ENCODE data around the gene ZNF419.
"Not testable (repeated sequence)": the region's sequence is repeated elsewhere in the genome, so short reads cannot be mapped to it uniquely, and the experiment has no call there.

The ZNF419 gene

DNA sequence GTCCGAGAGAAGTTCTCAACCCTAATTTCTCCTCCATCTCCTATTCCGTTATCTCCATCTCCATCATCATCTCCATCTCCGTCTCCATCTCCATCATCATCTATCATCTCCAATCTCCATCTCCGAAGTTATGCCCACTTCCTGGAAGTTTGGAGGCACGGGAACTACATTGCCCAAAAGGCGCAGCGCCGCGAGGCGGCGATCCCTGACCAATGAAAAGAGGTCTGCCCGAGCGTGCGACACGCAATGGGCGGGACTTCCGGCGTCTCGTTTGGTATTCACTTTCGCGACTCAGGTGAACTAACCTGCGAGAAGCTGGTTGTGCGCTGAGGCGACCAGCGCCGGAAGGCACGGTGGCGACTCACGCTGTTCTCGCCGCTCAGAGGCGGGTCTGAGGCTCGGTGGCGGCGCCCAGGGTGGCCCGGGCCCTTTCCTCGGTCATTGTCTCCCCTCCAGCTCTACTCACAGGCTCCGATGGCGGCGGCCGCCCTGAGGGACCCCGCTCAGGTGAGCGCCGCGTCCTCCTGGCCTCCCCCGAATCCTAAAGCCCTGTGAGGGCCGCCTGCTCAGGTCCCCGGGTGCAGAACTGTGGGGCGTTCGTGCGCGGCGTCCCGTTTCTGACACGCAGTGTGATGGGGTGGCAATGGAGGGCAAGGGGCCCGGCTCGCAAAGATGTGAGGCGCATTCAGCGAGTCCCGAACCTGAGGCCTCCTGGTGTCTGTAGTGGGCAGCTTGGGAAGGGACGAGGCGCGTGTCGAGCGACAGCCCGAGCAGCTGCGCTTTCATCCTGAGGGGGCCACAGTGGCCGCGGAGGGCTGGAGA lies at the start of gene ZNF419:
TSS of gene ZNF419 (plus strand) at position 274 of the 822 bp plus-strand sequence. CDS start at position 475, 201 bp downstream.
- peak; percentile 91 for DNase-seq (ENCODE audit: low spot score)

DNA sequence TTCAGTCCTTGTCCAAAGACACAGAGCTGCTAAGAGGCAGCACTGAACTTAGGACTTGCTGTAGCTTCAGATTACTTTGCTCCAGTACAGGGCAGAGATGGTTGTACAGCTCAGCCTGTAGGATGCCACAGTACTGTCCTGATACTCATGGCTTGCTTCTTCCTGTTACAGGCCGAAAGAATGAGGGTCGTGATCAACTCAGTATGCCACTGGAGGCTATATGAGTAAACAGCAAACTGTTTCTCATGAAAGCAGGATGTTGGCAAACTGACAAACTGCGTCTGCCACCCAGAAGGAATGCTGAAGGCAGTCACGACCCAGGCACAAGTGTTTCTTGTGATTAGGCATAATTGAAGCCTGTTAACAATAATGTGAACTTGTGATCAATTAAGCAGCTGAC lies 49.6 kb upstream of the ZNF419 start:
- DNase-seq (ENCODE audit: low spot score): no peak

DNA sequence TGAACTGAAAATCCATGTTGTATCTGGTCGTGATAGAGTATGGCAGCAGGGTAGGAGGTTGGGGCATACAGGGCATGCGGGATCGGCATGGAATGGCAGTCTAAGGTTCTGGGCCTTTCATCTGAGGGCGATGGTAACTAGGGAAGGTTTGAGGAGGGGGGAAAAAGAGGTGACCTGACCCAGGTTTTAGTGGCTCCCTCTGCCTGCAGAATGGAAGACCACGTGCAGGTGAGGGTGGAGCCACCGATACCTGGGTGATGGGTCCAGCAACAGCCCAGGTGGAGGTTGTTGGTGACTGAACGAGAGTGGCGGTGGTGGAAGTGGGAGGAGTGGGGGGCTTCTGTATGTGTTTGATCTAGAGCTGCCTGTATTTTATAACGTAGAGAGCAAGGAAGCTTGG lies 48.6 kb upstream of the ZNF419 start:
- no peak for DNase-seq (ENCODE audit: low spot score)

DNA sequence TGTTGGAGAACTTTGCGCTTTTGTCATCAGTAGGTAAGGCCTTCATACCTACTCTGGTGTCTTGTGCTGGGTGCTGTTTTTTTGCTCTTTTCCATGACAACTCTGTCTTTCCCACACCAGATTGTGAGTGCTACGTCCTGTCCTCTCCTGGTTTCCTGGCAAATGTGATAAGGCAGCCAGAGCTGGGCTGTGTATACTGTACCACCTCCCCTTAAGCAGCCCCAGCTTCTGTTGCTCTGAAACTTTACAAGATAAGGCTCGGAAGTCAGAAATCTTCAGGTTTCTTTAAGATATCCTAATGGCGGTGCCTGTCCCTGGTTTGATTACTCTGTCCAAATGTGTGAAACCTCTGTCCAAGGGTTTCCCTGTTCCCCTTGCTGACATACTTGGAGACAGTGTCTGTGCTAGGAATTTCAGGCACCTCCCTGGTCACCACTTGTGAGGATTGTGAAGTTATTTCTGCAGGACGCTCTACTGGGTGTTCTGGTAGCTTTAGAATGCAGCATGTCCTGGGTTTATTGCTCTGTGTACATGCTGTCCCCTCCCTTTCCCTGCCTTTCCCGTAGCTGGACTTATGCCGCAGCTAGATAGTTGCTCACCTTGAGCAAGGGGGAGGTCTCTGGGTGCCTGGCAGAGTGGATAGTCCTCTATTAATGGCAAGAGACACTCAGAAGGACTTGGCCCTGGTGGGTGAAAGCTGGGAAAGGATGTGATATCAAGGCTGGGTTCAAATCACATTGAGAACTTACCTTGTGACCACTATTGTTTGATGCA lies 45.4 kb upstream of the ZNF419 start:
- DNase-seq (ENCODE audit: low spot score): no peak

DNA sequence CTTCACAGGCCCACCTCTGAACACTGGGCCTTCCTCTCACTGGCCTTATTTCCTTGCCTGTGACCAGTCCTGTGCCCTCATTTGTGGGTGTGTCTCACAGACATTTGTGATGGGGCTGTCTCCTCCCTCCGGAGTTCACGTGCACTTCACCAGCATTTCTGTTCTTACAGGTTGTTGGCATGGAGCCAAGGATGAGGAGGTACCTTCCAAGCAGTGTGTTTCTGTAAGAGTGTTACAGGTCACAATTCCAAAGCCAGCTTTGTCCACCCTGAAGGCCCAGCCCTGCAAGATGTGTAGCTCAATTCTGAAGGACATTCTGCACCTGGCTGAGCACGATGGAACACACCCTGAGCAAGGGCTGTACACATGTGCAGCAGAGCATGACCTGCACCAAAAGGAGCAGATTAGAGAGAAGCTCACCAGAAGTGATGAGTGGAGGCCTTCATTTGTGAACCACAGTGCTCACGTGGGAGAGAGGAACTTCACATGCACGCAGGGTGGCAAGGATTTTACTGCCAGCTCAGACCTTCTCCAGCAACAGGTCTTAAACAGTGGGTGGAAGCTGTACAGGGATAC lies 44.3 kb upstream of the ZNF419 start:
- no peak for DNase-seq (ENCODE audit: low spot score)

DNA sequence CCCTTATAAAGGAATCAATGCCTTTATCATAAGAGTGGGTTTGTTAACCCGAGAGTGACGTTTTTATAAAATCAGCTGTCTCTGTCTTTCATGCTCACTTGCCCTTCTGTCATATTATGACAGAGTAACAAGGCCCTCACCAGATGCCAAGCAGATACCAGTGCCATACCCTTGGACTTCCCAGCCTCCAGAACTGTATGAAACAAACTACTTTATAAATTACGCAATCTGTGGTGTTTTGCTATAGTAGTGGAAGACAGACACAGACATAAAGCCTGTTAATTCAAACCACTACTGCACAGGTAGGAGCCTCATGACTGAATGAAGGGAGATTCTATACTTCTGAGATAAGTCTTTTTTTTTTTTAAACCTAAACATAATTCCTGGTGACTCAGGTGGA lies 35.2 kb upstream of the ZNF419 start:
- no peak for DNase-seq (ENCODE audit: low spot score)

DNA sequence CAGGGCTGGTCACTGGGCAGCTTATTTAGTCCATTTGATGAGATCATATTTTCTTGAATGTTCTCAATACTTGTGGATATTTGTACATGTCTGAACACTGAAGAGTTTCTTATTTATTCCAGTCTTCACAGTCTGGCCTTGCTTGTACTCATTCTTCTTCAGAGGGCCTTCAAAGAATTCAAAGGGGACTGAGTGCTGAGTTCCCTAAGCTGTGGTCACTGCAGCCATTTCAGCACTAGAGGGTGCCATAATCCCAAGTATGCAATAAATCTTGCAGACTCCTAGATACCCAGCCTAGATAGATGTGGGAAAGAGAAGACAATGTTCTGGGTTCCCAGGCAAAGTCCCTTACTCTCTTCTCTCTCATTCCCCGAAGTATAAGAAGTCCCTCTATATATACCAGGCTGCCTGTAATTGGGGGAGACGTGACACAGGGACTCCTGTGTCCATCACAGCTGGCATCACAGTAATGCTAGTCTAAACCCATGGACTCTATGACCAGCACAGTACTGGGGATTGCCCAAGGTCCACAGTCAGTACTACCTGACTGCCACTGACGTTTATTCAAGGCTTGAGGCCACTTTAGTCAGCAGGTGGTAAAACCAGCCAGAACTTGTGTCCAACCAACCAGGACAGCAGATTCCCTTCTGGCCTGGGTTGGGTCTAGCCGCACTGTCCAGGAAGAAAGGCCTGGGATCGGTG lies 21.7 kb upstream of the ZNF419 start:
- DNase-seq (ENCODE audit: low spot score): no peak

DNA sequence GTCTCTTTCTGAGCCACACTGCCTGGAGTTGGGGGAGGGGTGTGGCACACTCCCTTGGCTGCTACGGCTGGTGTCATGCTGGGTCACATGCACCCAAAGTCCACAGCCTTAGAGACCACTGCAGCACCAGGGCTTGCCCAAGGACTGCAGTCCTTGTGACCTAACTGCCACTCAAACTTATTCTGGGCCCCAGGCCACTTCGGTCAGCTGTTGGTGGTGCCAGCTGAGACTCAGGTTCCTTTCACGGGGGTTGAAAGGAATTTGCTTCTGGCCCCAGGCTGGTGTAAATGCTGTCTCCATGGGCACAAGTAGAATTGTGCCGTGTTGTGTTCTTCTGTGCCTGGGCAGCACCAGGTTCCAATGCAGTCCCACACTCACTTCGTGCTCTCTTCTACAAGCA lies 21.1 kb upstream of the ZNF419 start:
- no peak for DNase-seq (ENCODE audit: low spot score)

DNA sequence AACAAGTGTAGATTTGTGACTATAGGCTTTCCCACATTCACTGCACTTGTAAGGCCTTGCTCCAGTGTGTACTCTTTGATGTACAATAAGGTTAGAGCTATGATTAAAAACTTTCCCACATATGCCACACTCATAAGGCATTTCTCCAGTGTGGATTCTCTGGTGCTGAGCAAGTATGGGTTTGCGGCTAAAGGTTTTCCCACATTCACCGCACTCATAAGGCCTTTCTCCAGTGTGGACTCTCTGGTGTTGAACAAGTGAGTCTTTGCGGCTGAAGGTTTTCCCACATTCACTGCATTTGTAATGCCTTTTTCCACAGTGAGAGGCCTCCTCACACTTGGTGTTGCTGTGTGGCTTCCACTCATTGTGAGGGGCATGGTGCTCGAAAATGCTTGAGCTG lies 13.9 kb upstream of the ZNF419 start:
- no peak for DNase-seq (ENCODE audit: low spot score)

DNA sequence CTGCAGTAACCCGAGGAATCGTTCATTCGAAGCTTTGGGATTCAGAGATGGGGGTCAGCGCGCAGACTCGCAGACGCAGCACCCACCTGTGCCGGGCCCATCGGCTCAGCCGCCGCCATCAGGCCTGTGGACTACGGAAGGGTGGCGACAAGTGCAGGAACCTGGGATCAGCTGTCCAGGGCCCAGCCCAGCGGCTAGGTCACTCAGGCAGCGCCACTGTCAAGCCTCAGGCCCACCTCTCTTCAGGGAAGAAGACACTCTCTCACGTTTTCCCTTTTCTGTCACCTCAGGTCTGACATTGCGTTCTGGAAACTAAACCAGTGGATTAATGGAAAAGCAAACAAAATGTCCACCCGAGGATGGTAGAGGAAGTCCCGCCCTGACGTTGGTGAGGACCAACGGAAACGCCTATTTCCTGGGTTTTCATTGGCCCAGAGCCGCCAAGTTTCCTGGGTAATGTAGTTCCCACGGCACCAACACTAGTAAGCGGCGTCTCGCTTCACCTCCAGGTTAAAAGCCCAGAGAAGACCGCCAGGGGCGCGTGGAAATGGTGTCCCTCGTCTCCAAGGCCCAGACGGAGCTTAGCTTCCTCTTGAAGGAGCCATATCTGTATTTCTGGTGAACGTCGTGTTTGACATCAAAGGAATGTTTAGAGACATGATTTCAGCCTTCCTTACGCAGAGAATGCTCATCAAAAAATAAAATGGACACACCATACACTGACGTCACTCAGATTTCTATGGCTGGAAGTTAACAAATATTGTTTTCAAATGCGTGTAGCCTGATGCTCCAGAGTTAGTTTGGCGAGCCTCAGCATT lies 10.2 kb upstream of the ZNF419 start, which contains the start of gene ZNF772:
TSS of gene ZNF772 (minus strand) at position 376 of the 818 bp plus-strand sequence. CDS start at position 119, 257 bp downstream.
- peak; percentile 91 for DNase-seq (ENCODE audit: low spot score)

DNA sequence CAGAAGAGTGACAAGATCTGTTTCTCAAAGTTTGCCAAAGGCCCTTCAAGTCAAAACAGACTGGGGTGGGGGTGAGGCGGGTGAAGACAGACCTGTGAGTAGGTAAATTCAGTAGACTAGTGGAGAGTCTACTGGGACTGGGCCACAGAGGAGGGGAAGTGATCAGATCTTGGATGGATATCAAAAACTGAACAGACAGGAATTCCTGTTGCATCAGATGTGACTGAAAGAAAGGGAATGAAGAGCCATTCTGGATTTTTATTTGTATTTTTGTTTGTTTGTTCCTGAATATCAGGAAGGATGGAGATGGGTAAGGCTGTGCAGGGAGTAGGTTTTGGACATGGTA lies 722 bp downstream of the ZNF419 start:
- not testable (repeated sequence) for DNase-seq (ENCODE audit: low spot score)

DNA sequence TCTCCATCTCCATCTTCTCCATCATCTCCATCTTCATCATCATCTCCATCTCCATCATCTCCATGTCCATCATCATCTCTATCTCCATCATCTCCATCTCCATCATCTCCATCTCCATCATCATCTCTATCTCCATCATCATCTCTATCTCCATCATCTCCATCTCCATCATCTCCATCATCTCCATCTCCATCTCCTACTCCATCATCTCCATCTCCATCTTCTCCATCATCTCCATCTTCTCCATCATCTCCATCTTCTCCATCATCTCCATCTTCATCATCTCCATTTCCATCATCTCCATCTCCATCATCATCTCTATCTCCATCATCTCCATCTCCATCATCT lies 11.8 kb downstream of the ZNF419 start:
- DNase-seq (ENCODE audit: low spot score): not testable (repeated sequence)

DNA sequence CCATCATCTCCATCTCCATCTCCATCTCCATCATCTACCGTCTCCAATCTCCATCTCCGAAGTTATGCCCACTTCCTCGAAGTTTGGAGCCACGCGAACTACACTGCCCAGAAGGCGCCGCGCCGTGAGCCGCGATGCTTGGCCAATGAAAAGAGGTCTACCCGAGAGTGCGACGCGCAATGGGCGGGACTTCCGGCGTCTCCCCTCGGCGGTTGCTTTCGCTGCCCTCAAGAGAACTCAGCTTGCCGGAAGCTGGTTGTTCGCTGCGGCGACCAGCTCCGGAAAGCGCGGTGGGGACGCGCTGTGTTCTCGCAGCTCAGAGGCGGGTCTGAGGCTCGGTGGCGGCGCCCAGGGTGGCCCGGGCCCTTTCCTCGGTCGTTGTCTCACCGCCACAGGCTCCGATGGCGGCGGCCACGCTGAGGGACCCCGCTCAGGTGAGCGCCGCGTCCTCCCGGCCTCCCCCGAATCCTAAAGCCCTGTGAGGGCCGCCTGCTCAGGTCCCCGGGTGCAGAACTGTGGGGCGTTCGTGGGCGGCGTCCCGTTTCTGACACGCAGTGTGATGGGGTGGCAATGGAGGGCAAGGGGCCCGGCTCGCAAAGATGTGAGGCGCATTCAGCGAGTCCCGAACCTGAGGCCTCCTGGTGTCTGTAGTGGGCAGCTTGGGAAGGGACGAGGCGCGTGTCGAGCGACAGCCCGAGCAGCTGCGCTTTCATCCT lies 12.3 kb downstream of the ZNF419 start, which contains the start of gene ZNF773:
TSS of gene ZNF773 (plus strand) at position 259 of the 716 bp plus-strand sequence. CDS start at position 402, 143 bp downstream.
- peak; percentile 94 for DNase-seq (ENCODE audit: low spot score)

DNA sequence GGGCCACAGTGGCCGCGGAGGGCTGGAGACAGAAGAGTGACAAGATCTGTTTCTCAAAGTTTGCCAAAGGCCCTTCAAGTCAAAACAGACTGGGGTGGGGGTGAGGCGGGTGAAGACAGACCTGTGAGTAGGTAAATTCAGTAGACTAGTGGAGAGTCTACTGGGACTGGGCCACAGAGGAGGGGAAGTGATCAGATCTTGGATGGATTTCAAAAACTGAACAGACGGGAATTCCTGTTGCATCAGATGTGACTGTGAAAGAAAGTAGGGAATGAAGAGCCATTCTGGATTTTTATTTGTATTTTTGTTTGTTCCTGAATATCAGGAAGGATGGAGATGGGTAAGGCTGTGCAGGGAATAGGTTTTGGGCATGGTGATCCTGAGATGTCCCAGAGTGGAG lies 12.8 kb downstream of the ZNF419 start:
- not testable (repeated sequence) for DNase-seq (ENCODE audit: low spot score)

DNA sequence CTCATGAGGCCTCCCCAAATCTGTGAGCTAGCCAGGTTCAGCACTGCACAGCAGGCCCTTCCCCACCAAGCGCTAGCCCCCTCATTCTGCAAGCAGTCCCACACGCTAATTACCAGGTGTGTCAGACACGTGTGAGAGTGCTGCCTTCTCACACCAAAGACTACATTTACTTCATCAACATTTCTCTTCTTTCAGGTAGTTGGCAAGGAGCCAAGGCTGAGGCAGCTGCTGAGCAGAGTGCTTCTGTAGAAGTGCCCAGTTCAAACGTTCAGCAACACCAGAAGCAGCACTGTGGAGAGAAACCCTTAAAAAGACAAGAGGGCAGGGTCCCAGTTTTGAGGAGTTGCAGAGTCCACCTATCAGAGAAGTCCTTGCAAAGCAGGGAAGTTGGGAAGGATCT lies 18.6 kb downstream of the ZNF419 start:
- DNase-seq (ENCODE audit: low spot score): no peak

DNA sequence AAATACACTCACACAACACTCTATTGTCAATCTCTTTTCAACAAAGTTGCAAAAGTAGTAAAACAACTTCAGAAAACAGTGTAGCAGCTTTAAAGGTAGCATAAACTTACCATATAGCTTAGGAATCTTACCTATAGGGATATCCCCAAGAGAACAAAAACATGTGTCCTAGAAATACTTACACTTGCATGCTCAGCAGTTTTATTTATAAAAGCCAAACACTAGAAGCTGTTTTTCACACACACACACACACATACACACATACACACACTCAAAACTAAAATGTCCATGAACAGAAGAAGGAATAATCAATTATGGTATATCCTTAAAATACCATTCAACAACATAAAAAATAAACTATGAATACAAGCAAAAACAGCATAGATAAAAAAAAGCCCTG lies 23.9 kb downstream of the ZNF419 start:
- no peak for DNase-seq (ENCODE audit: low spot score)

DNA sequence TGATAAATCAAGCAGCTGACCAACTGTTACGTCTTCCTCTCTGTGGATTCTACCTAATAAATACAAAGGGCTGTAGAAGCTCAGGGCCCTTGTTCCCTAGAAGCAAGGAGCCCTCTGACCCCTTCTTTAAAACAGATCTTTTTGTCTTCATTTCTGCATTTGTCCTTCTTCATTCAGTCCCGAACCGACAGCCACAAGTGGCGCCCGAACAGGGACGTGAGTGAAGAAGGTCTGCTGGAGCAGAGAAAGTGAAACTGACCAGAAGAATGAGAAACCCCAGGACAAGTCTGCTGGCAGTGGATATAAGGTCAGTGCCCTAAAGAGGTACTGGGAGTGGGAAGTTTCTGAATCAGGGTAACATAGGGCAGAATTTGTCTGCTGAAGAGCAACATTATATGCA lies 25.3 kb downstream of the ZNF419 start:
- no peak for DNase-seq (ENCODE audit: low spot score)

DNA sequence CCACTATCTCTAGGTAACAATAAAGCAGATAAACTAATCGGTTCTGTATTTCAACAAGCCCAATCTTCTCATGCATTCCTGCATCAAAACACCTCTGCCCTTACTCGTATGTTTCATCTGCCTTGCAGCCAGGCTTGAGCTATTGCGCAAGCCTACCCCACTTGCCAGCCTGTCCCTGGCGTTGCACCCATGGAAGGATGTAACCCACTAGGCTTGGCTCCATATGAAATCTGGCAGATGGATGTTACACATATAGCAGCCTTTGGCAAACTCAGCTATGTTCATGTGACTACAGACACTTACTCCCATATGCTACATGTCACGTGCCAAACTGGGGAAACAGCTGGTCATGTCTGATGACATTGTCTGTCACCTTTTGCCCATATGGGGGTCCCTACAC lies 27.7 kb downstream of the ZNF419 start:
- no peak for DNase-seq (ENCODE audit: low spot score)

DNA sequence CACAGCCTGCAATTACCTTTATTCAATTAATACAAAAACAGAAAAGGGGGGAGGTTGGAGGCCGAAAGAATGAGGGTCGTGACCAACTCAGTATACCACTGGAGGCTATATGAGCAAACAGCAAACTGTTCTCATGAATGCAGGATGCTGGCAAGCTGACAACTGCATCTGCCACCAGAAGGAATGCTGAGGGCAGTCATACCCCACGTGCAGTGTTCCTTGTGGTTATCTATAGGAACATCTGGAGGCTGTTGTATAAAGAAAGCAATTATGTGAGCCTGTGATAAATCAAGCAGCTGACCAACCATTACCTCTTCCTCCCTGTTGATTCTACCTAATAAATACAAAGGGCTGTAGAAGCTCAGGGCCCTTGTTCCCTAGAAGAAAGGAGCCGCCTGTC lies 30.5 kb downstream of the ZNF419 start:
- DNase-seq (ENCODE audit: low spot score): not testable (repeated sequence)

DNA sequence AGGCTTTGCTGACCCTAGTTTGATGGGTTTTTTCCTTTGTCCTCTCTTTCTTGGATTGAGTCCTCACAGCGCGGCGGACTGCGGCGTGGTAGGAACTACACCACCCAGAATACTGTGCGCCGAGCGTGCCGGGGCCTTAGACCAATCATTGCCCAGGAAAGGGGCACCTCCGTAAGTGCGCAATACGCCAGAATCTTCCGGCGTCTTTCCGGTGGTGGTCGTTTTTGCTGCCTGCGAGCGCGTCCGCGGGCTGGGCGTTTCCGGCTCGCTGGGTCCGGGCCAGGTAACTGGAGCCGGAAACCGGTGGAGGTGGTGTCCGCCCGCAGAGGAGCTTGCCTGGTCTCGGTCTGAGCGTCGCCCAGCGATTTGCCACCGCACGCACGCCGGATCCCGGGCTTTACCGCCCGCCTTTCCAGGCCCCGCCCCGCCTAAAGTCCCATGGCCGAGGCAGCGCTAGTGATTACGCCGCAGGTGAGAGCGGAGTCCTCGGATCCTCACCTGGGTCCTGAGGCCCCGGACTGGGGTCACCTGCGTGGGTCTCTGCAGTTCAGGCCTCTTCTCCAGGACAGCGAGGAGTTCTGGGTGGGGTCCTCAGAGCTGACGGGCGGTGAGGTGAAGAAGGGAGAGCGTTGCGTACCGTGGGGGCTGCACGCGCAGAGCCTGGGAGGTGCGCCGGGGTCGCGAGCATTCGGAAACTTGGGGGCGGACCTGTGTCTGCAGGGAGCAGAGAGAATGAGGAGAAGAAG lies 39.8 kb downstream of the ZNF419 start, which contains the start of gene ZNF549:
TSS of gene ZNF549 (plus strand) at position 221 of the 746 bp plus-strand sequence. CDS start at position 439, 218 bp downstream.
- DNase-seq (ENCODE audit: low spot score): peak; percentile 93
